GM12872 (cell line): Measurements from ENCODE around the gene ARSG.

Source experiments
- CTCF ChIP-seq: IDR thresholded peaks from 3 replicates; pipeline ENCODE4 v1.5.1; 2011; ENCODE audit warnings: low read depth, mild to moderate bottlenecking, low read length, moderate library complexity; ENCODE audit not compliant: insufficient read depth

The ARSG gene

DNA sequence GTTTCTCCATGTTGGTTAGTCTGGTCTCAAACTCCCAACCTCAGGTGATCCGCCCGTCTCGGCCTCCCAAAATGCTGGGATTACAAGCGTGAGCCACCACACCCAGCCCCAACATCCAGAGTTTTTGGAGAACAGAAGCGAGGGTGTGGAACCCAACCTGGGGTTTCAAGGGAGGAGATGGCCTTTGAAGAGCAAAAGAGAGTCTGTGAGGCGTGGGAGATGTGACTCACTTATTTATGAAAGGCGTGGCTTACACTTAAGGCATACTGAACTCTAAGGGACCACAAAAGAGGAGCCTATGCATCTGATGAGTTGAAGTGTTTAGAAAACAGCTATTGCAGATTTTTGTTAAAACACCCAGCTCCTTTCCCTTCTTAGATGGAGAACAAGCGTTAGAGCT lies 18.9 kb downstream of the ARSG start:
- no peak for TF ChIP-seq CTCF

DNA sequence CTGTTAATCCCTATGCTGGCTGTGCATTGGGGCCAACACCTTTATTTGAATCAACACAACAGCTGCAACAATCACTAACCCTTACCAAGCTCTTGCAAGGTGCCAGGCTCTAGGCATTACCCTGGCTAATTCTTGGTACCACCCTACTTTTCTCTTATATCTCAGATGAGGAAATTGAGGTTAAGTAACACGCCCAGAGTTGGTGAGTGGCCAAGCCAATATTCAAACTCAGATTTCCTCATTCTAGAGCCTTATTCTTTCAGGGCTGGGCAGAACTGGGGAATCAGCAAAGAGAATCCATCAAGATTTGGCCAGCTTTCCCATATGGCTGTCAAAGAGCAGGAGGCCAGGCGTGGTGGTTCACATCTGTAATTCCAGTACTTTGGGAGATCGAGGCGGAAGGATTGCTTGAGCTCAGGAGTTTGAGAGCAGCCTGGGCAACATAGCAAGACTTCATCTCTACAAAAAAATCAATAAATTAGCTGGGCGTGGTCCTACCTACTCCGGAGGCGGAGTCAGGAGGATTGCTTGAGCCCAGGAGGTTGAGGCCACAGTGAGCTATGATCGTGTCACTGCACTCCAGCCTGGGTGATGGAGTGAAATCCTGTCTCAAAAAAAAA lies 23.7 kb downstream of the ARSG start:
- no peak for TF ChIP-seq CTCF

GRCh38 chr17:68315930-68316329 lies 24.6 kb downstream of the ARSG start:
- no peak for TF ChIP-seq CTCF

DNA sequence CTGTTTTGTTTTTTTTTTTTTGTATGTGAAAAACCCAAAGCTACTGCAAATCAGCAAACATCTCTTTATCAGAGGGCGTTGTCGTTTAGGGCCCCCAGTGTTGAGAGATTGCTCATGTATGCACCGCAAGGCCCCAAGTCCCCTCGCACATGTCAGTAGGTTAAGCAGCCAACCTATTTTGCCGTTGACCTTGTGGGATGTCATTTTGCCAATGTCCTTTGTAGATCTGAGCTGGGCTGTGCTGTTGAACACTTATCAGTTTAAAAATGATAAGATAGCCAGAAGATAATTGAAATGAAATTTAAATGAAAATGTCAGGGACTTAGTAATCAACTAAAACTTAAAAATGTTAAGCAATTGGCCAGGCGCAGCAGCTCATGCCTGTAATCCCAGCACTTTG lies 26.2 kb downstream of the ARSG start:
- no peak for TF ChIP-seq CTCF

DNA sequence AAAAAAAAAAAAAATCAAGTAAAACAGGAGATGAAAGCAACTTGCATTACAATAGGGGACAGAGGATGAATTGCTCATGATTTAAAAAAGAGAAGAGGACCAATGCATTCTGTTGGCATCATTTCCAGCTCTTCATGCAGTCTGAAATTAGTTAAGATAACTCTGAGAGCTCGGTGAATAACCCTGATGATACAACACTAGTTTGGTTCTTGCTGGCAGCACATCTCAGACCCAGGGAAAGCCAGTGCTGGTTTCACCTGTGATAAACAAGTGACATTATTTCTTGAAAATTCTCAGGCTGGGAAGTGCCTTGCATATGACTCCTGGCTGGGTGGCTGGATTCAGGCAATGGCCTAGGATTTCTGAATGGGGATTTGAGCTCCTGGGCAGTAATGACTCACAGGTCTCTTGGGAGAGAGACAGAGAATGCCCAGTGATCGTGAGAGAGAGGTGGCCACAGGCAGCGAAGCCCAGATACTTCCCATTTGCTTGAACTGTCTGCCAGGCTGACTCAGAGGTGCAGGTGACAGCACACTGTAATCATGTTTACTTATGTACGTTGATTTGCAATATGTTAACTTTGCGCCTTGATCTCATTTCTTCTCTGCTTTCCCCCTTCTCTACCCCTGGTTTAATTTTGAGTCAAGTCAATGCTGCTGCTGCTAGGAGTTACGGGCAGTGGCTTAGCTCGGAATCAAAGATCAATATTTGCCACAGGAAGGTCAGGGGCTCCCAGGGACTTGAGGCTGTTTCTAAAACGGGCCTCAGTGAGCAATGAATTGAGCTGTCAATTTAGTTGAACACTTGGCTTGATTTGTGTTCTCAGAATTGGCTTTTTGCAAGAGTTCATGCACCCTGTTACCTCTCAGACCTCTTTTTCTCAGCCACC lies 27.1 kb downstream of the ARSG start:
- no peak for TF ChIP-seq CTCF

DNA sequence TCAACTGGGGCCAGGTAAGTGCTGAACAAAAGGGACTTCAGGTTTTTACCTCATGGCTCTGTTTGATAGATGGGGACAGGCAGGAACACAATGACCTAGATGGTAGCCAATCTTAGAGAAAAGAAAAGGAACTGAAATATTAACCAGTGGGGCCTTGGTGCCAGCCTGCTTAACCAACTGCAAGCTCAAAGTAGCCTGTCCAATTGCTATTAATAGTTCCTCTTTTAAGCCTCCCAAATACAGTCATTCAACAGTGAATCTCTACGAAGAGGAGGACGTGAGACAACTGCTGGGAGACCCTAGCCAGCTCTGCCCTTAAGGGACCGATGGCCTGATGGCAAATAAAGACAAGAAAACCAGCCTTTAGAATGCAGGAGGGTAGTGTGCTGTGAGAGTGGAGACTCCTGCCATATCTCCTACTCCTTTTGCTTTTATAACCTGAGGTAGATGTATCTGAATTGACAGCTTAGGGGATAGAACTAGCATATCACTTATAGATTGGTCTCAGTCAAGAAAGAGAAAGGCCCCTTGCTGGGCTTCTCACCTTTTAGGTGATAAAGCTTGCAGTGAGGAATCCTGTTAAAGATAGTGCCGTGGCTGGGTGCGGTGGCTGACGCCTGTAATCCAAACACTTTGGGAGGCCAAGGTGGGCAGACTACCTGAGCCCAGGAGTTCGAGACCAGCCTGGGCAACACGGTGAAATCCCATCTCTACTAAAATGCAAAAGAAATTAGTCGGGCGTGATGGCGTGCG lies 28.3 kb downstream of the ARSG start:
- no peak for TF ChIP-seq CTCF

GRCh38 chr17:68320311-68320865 lies 29.1 kb downstream of the ARSG start:
- no peak for TF ChIP-seq CTCF
